HG03378 (cell line): ENCODE data around the gene SLC25A45.

Experiments used
- ATAC-seq: cut with Tn5 transposase; IDR thresholded peaks from one replicate; pipeline ENCODE4 v1.9.1; 2021; ENCODE audit warnings: mild to moderate bottlenecking, moderate library complexity; ENCODE audit not compliant: unreplicated experiment

The SLC25A45 gene

GRCh38 chr11:65404638-65405339 is 22.3 kb upstream of the SLC25A45 start:
- ATAC-seq = no peak

- no peak for ATAC-seq
These were observed 21.8 kb upstream of the SLC25A45 start for GRCh38 chr11:65404210-65404609.

DNA sequence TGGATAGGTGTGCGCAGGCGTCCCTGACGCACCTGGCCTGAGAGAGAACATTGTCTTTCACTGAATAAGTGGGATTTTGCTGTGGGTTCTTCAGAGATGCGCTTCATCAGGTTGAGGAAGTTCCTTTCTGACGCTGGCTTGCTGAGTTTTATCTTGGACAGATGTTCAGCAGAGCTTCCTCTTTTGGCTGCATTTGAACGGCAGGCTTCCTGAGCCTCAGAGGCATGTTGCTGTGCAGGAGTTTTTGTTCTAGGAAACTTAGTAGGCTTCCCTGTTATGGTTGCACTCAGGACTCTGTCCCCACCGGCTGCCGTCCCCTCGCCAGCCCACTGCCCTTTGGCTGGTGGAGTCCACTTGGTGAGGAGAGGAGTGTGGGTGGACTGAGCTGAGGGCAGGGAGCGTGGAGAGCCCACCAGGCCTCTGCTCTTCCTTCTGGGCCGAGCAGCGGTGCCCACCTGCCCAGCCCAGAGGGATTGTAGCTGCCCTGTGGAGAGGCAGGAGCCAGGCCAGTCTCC is 21.2 kb upstream of the SLC25A45 start:
- no peak for ATAC-seq

DNA sequence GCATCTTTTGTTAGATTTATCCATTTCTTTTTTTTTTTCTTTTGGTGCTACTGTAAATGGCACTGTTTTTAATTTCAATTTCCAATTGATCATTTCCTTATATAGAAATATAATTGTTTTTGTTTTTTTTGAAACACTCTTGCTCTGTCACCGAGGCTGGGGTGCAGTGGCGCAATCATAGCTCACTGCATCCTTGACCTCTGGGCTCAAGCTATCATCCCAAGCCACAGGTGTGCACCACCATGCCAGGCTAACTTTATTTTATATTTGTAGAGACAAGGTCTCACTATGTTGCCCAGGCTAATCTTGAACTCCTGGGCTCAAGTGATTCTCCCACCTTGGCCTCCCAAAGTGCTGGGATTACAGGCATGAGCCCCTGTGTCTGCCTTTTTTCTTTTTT is 20.3 kb upstream of the SLC25A45 start:
- no peak for ATAC-seq

DNA sequence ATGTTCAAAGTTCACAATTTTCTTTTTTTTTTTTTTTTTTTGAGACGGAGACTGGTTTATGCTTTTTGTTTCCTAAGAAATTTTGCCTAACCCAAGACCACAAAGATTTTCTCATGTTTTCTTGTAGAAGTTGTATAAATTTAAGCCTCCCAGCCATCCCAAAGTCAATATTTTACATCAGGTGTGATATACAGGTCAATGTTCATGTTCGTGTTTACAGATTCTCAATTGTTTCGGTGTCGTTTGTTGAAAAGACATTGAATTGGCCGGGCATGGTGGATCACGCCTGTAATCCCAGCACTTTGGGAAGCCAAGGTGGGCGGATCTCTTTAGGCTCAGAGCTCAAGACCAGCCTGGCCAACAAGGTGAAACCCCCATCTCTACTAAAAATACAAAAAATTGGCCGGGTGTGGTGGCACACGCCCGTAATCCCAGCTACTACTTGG is 19.4 kb upstream of the SLC25A45 start:
- ATAC-seq = no peak

GRCh38 chr11:65401073-65401802 is 18.8 kb upstream of the SLC25A45 start:
- no peak for ATAC-seq

GRCh38 chr11:65400307-65401072 is 18.0 kb upstream of the SLC25A45 start:
- no peak for ATAC-seq

- no peak for ATAC-seq
These were observed 17.4 kb upstream of the SLC25A45 start for GRCh38 chr11:65399845-65400244.

DNA sequence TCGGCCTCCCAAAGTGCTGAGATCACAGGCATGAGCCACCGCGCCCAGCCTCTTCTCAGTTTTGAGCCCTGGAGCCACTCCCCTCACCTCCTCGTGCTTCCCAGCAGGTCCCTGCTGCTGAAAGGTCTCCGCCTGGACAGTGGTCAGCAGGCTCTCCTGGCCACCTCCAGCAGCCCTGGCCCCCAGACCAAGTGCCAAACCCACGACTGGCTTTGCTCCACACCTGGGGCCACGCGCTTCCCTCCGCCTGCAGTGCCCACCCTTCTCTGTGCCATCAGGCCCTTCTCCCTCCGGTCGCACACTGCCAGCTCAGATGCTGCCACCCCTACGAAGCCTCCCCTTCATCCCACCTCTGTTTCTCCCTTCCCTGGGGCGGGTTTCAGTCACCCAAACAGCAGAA is 16.8 kb upstream of the SLC25A45 start:
- no peak for ATAC-seq

DNA sequence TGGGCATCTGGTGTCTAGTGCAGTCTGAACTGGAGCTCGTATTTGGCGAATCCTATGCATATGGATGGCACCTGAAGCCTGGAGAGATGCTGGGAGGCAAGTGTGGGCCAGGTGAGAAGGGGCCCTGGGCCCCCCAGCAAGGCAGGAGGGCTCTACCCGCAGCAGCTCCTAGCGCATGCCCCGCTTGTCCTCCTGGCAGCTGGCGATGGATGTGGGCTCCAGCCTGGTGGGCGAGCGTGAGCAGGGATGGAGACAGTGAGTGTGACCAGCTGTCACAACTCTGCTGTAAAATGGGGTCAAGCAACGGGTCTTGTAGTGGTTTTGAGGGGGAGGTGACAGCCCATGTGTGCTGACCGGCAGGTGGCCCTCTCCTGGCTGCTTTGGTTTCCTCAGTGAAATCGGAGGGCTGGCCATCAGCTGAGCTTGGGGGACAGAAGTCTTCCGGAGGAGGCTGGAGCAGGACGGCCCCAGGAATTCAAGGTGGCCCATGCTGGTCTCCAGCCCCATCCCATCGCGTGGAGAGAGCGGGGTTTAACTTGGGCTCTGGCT is 16.0 kb upstream of the SLC25A45 start:
- no peak for ATAC-seq

DNA sequence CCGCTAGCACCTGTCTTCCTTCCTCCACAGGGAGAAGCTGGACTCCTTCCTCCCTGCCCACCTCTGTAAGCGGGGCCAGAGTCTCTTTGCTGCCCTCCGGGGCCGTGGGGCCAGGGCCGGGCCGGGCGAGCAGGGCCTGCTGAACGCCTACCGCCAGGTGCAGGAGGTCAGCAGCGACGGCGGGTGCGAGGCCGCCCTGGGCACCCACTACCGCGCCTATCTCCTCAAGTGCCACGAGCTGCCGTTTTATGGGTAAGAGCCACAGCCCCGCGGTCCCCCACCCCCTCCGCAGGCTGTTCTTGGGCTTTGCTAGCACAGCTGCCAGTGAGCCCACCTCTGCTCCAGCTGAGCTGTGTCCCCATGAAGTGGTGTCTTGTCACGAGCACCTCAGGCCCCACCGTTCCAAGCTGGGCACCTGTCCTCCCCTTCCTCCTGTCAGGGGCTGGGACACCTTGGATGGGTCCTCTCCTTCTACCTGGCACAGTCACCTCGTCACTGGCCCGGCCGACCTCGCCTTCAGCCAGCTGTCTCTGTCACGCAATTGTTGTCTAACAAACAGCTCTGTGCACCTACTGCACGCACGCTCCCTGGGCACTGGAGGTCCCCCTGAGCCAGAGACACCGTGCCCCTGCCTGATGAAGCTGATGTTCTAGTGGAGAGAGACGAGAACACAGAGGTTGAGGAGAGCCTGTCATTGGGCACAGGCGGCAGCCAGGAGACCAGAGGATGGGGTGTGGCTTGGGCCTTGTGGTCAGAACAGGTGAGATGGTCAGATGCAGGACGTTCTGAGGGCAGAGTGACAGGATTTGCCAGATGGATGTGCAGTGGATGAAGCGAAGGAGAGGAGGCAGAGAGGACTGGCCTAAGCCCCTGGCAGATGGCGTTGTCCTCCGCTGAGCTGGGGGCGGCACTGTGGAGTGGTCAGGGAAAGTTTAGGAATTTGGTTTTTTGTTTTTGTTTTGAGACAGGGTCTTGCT is 14.6 kb upstream of the SLC25A45 start:
- ATAC-seq = no peak

DNA sequence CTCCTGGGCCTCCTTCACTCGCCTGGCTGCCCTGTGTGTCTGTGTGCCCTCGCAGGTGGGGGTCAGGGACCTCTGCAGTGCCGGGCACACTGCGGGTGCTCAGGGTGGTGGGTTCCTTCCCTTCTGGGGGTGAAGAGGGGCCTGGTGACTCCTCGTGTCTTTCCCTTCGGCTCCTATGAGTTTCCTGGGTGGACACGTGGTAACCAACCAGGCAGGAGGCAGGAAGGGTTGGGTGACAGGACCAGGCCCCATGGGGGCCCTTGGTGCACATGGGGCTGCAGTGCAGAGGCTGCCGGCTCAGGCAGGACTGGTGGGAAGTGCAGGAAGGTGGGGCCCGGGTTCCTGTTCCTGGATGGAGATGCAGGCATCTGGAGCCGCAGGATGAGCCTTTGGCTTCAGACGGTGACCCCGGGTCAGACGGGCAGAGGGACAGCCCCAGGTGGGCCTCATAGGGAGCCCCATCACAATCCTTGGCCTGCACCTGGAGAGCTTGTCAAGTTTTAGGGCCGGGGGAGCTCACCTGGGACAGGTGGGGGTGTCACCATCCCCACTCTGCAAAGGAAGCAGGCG is 13.6 kb upstream of the SLC25A45 start:
- no peak for ATAC-seq

DNA sequence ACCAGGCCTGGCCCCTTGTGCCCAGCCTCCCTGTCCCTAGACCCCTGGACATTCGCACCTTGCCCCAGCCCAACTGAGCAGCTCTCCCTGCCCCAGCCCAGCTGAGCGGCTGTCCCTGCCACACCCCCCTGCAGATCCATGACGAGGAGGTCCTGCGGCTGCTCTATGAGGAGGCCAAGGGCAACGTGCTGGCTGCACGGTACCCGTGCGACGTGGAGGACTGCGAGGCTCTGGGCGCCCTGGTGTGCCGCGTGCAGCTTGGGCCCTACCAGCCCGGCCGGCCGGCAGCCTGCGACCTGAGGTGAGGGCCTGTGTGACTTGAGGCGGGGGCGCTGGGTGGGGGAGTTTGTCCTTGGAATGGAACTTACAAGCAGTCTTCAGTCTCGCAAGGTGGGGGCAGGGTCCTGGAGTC is 11.7 kb upstream of the SLC25A45 start:
- ATAC-seq = no peak

GRCh38 chr11:65393513-65394079 is 11.2 kb upstream of the SLC25A45 start:
- ATAC-seq = no peak

GRCh38 chr11:65392899-65393298 is 10.5 kb upstream of the SLC25A45 start:
- ATAC-seq = no peak

- no peak for ATAC-seq
These were observed 9.9 kb upstream of the SLC25A45 start for GRCh38 chr11:65392186-65392829.

GRCh38 chr11:65390996-65391395 is 8.6 kb upstream of the SLC25A45 start:
- ATAC-seq = no peak

- no peak for ATAC-seq
These were observed 7.9 kb upstream of the SLC25A45 start for GRCh38 chr11:65390099-65390941.
